K562 (cell line): ENCODE measurements around the gene DSCAM. TPM values are rescaled to one million over a fixed set of nuclear protein-coding genes. Genes with fewer than 3 reads are reported as not detected.

Source experiments
- ATAC-seq: fragments of 200-7000 bp; cut with Tn5 transposase; 3 replicates; pipeline ENCODE4 v1.9.1; 2020; ENCODE audit warnings: moderate library complexity
- BruUV-seq: library from RNA; stranded (reverse); fragments of 400-500 nt; replicated peaks from 2 replicates; lab custom pipeline; 2021; lab: Mats Ljungman, UMichigan
- CTCF ChIA-PET: fragments of 300-600 bp; formaldehyde crosslinking; extraction: SDS; loops from one replicate; lab custom pipeline; 2021; ENCODE audit warnings: low intra/inter-chr PET ratio; lab: Yijun Ruan, JAX
- POLR2A ChIA-PET: fragments of 300-600, 350-650 bp; sonication (Branson Sonifier 250); formaldehyde crosslinking; extraction: SDS; loops from one replicate; lab custom pipeline; 2021; ENCODE audit warnings: antibody characterized with exemption, inconsistent platforms; lab: Yijun Ruan, JAX
- DNase-seq, 4 experiments: peaks; one replicate each; pipeline versions ENCODE4 v3.0.0 to v3.0.0-alpha.2; 2011 to 2018; ENCODE audit warnings: low spot score in 3 of 4, mixed read lengths in 3 of 4; ENCODE audit errors: extremely low read depth in 1 of 4
- FAIRE-seq: peaks from 2 replicates; lab custom pipeline; 2011; peaks lifted over from hg19 to GRCh38; lab: Jason Lieb, UNC
- H2AFZ ChIP-seq: 2 replicates; pipeline ENCODE4 v1.6.0; 2011; ENCODE audit warnings: low read depth, low read length, control low read depth, inconsistent platforms
- H3K27ac ChIP-seq: fragments of 200-600 bp; 3 replicates; pipeline ENCODE4 v1.8.0; 2011; ENCODE audit warnings: low read depth, mild to moderate bottlenecking, control low read depth, inconsistent platforms, low read length, moderate library complexity, mixed read lengths; ENCODE audit errors: extremely low read depth
- H3K27me3 ChIP-seq, 2 experiments: fragments of 300-600 bp in 1 of 2; 2 replicates in 1 of 2; 3 replicates in 1 of 2; pipeline versions ENCODE4 v1.6.0 to v1.8.0; 2011; ENCODE audit warnings: inconsistent platforms in 2 of 2, low read length in 2 of 2, mild to moderate bottlenecking in 1 of 2, mixed read lengths in 1 of 2, moderate library complexity in 1 of 2; ENCODE audit not compliant: control insufficient read depth in 2 of 2, insufficient read depth in 2 of 2
- H3K36me3 ChIP-seq: fragments of 300-600 bp; 3 replicates; pipeline ENCODE4 v1.8.0; 2011; ENCODE audit warnings: mild to moderate bottlenecking, low read length, inconsistent platforms; ENCODE audit not compliant: control insufficient read depth, insufficient read depth
- H3K4me1 ChIP-seq, 2 experiments: fragments of 200-600 bp in 1 of 2; replicated peaks in 1 of 2; 2 replicates in 1 of 2; 3 replicates in 1 of 2; pipeline versions ENCODE4 v1.5.1 to v1.8.0; 2011; ENCODE audit warnings: inconsistent platforms in 2 of 2, low read length in 2 of 2, mild to moderate bottlenecking in 1 of 2, mixed read lengths in 1 of 2, moderate library complexity in 1 of 2; ENCODE audit not compliant: control insufficient read depth in 2 of 2, insufficient read depth in 2 of 2
- H3K4me2 ChIP-seq: 2 replicates; pipeline ENCODE4 v1.6.1; 2011; ENCODE audit warnings: low read length, control low read depth, inconsistent platforms, mixed read lengths; ENCODE audit not compliant: insufficient read depth
- H3K4me3 ChIP-seq: fragments of 200-600 bp; sonication (generic), shearing (Covaris generic); 2 replicates; pipeline ENCODE4 v1.5.1; 2016; ENCODE audit warnings: control low read depth, inconsistent platforms
- H3K79me2 ChIP-seq: fragments of 200-600 bp; 3 replicates; pipeline ENCODE4 v1.8.0; 2011; ENCODE audit warnings: low read length, inconsistent platforms; ENCODE audit not compliant: control insufficient read depth, insufficient read depth
- H3K9ac ChIP-seq, 2 experiments: 2 replicates each; pipeline versions ENCODE4 v1.6.0 to v1.6.1; 2011; ENCODE audit warnings: low read depth in 2 of 2, low read length in 2 of 2, control low read depth in 1 of 2, inconsistent platforms in 1 of 2, mild to moderate bottlenecking in 1 of 2, mixed read lengths in 1 of 2; ENCODE audit not compliant: insufficient read depth in 1 of 2
- H3K9me1 ChIP-seq: one replicate; pipeline ENCODE4 v1.6.0; 2011; ENCODE audit warnings: inconsistent platforms, mild to moderate bottlenecking, low read length, moderate library complexity; ENCODE audit not compliant: control insufficient read depth, insufficient read depth
- H3K9me3 ChIP-seq: replicated peaks from 2 replicates; pipeline ENCODE4 v1.5.1; 2011; ENCODE audit warnings: low read depth, low read length, inconsistent platforms; ENCODE audit not compliant: control insufficient read depth, insufficient read depth
- H4K20me1 ChIP-seq: replicated peaks from 2 replicates; pipeline ENCODE4 v1.6.1; 2011; ENCODE audit warnings: low read length, inconsistent platforms, mixed read lengths; ENCODE audit not compliant: control insufficient read depth, insufficient read depth
- ATF7 ChIP-seq: fragments of 450-650 bp; IDR thresholded peaks from 2 replicates; pipeline ENCODE4 v1.7.1; 2014; ENCODE audit warnings: mild to moderate bottlenecking, moderate library complexity
- CHCHD3 ChIP-seq: fragments of 250-450 bp; sonication (Bioruptor Pico); IDR thresholded peaks from 2 replicates; pipeline ENCODE4 v2.1.2; 2022; ENCODE audit warnings: mild to moderate bottlenecking
- FOSL1 ChIP-seq: fragments of 200-800 bp; sonication (Bioruptor generic); conservative IDR thresholded peaks from 2 replicates; pipeline ENCODE4 v1.6.1; 2016; ENCODE audit warnings: missing genetic modification characterization, missing compliant biosample characterization
- KDM4B ChIP-seq, 2 experiments: fragments of 450-650 bp in 1 of 2; sonication (generic) in 1 of 2; IDR thresholded peaks; 2 replicates each; pipeline ENCODE4 v1.6.1; 2016 to 2017; ENCODE audit warnings: borderline replicate concordance in 2 of 2, antibody characterized with exemption in 1 of 2, low read depth in 1 of 2, mild to moderate bottlenecking in 1 of 2
- KLF6 ChIP-seq: fragments of 250-450 bp; sonication (Bioruptor Pico); IDR thresholded peaks from 2 replicates; pipeline ENCODE4 v1.4.0; 2020; ENCODE audit warnings: mild to moderate bottlenecking, moderate library complexity, borderline replicate concordance
- SPI1 ChIP-seq: IDR thresholded peaks from 2 replicates; pipeline ENCODE4 v1.6.1; 2011; ENCODE audit warnings: low read depth, low read length, control low read depth, borderline replicate concordance
- ZNF583 ChIP-seq: fragments of 250-450 bp; sonication (Bioruptor Pico); IDR thresholded peaks from 2 replicates; pipeline ENCODE4 v1.4.0; 2020
- WGBS: fragments of 100-300 bp; shearing (Covaris generic); methylation state at CpG from one replicate; pipeline ENCODE4 v1.1.6; 2016; ENCODE audit warnings: low coverage, mixed read lengths; ENCODE audit not compliant: insufficient coverage; ENCODE audit errors: missing lambda C conversion rate; 5-methylcytosine and 5-hydroxymethylcytosine counted together
- in situ Hi-C: fragments of 300-500 bp; cut with MboI; formaldehyde crosslinking; loops from 4 replicates; pipeline ENCODE4 v1.15.0; 2018; ENCODE audit warnings: inconsistent platforms, mixed read lengths
- intact Hi-C: fragments of 100-400 bp; cut with micrococcal nuclease; formaldehyde crosslinking; loops from 2 replicates; pipeline ENCODE4 v1.14.2; 2022
- polyA plus RNA-seq, 8 experiments: library from polyadenylated mRNA; depleted of rRNA in 4 of 8; stranded (reverse) in 5 of 8; unstranded in 3 of 8; fragments of >200 nt; fragmentation: Nextera tagmentation in 2 of 8; fragmentation: Illumina TruSeq in 1 of 8; extraction: Ambion mirVana in 2 of 8; extraction: Trizol in 1 of 8; gene quantifications; 2 replicates each; pipeline versions ENCODE4 v1.2.1 to v1.2.3, GENCODE V29; 2011 to 2014; ENCODE audit warnings: inconsistent platforms in 1 of 8, missing spikeins in 1 of 8
- total RNA-seq, 7 experiments: library from RNA; depleted of rRNA in 6 of 7; stranded (reverse); fragments of >200 nt in 6 of 7; fragmentation: Illumina TruSeq in 2 of 7; extraction: Trizol in 2 of 7; gene quantifications; 2 replicates each; pipeline versions ENCODE4 v1.2.1 to v1.2.3, GENCODE V29; 2011 to 2021; ENCODE audit warnings: low replicate concordance in 1 of 7
- TF ChIP-seq, protein P1 (sequence below), 2 experiments: IDR thresholded peaks; 2 replicates each; pipeline ENCODE4 v1.6.1; 2011; ENCODE audit warnings: borderline replicate concordance in 1 of 2, control low read depth in 1 of 2, low read depth in 1 of 2, low read length in 1 of 2, mild to moderate bottlenecking in 1 of 2, mixed read lengths in 1 of 2, moderate library complexity in 1 of 2; ENCODE audit not compliant: insufficient read depth in 1 of 2, insufficient read length in 1 of 2, poor library complexity in 1 of 2, severe bottlenecking in 1 of 2; ENCODE audit errors: extremely low read depth in 1 of 2
- TF ChIP-seq, protein P2 (sequence below), 2 experiments: fragments of 450-650 bp; formaldehyde crosslinking in 1 of 2; IDR thresholded peaks; 2 replicates each; pipeline versions ENCODE4 v1.4.0 to v1.6.1; 2014 to 2020; ENCODE audit warnings: mild to moderate bottlenecking in 2 of 2, borderline replicate concordance in 1 of 2, low read depth in 1 of 2
- TF ChIP-seq, protein P3 (sequence below), 2 experiments: fragments of 450-650 bp in 1 of 2; sonication (generic) in 1 of 2; formaldehyde crosslinking in 1 of 2; IDR thresholded peaks in 1 of 2; conservative IDR thresholded peaks in 1 of 2; 2 replicates each; pipeline versions ENCODE4 v1.6.1 to v1.8.1; 2016 to 2023; ENCODE audit warnings: mild to moderate bottlenecking in 2 of 2, moderate library complexity in 2 of 2, inconsistent platforms in 1 of 2, missing genetic modification reagents in 1 of 2

The DSCAM gene
- total and polyA plus RNA-seq, 9 of the 15 experiments (the other 6 are each of a cell fraction or from before 2014, with no cell fraction given) = not detected

DNA sequence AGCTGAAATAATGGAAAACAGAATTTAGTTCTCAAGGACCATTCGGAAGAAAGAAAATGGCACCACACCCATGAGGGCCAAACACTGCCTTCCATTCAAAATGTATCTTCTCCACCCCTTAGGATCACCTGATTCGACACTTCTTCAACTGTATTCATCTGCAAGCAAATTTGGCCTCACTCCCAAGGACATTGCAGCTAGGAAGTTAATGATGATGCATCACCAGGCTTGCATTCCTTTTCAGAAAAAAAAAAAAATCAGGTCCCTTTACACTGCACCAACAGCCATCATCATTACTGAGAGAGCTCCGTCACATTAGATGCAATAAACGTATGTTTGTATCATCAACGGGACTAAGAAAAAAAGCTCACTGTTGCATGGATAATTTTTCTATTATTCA, 611.4 kb downstream of the DSCAM start:
- ChIA-PET CTCF (no interaction called here), POLR2A (no interaction called here)
- H3K4me3 ChIP-seq = no peak overlapping the region
- no peaks in the 10 kb centered on the region for H3K79me2 ChIP-seq
- no peaks in the 10 kb centered on the region for H3K36me3 ChIP-seq
- H4K20me1 ChIP-seq = no peaks in the 10 kb centered on the region
- H3K9me1 ChIP-seq = no peaks in the 10 kb centered on the region
- H3K27me3 ChIP-seq = no peaks in the 10 kb centered on the region
- BruUV-seq = no TSS peak
- ATAC-seq = no peak
- WGBS = under 1% methylated on average over 5 of the region's 5 CpGs
- no peak overlapping the region for H3K27ac ChIP-seq
- intact Hi-C loops (no loop called here), in situ Hi-C loops (no loop called here)
- no peak overlapping the region for H3K9ac ChIP-seq
- no peak overlapping the region for H3K4me2 ChIP-seq
- no peak for FAIRE-seq
- H2AFZ ChIP-seq = no peak overlapping the region
- DNase-seq = no peak
- no peaks in the 10 kb centered on the region; the same call in 1 of the 2 replicates for H3K9me3 ChIP-seq
- H3K4me1 ChIP-seq = no peaks in the 10 kb centered on the region
- no peak for TF ChIP-seq KDM4B (IDR thresholded peaks at IDR 0.05; ENCODE audit: borderline replicate concordance in 2 of 2, low read depth in 1 of 2)
- TF ChIP-seq KLF6 = no peak
- TF ChIP-seq, protein P1, sequence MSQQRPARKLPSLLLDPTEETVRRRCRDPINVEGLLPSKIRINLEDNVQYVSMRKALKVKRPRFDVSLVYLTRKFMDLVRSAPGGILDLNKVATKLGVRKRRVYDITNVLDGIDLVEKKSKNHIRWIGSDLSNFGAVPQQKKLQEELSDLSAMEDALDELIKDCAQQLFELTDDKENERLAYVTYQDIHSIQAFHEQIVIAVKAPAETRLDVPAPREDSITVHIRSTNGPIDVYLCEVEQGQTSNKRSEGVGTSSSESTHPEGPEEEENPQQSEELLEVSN (IDR thresholded peaks at IDR 0.05; ENCODE audit: borderline replicate concordance in 1 of 2, extremely low read depth in 1 of 2, insufficient read depth in 1 of 2, insufficient read length in 1 of 2, low read depth in 1 of 2, low read length in 1 of 2, poor library complexity in 1 of 2, severe bottlenecking in 1 of 2) = no peak
- TF ChIP-seq ZNF583 (CRISPR knock-in tag) = no peak
- TF ChIP-seq CHCHD3 (CRISPR knock-in tag) = no peak
- TF ChIP-seq, protein P2, sequence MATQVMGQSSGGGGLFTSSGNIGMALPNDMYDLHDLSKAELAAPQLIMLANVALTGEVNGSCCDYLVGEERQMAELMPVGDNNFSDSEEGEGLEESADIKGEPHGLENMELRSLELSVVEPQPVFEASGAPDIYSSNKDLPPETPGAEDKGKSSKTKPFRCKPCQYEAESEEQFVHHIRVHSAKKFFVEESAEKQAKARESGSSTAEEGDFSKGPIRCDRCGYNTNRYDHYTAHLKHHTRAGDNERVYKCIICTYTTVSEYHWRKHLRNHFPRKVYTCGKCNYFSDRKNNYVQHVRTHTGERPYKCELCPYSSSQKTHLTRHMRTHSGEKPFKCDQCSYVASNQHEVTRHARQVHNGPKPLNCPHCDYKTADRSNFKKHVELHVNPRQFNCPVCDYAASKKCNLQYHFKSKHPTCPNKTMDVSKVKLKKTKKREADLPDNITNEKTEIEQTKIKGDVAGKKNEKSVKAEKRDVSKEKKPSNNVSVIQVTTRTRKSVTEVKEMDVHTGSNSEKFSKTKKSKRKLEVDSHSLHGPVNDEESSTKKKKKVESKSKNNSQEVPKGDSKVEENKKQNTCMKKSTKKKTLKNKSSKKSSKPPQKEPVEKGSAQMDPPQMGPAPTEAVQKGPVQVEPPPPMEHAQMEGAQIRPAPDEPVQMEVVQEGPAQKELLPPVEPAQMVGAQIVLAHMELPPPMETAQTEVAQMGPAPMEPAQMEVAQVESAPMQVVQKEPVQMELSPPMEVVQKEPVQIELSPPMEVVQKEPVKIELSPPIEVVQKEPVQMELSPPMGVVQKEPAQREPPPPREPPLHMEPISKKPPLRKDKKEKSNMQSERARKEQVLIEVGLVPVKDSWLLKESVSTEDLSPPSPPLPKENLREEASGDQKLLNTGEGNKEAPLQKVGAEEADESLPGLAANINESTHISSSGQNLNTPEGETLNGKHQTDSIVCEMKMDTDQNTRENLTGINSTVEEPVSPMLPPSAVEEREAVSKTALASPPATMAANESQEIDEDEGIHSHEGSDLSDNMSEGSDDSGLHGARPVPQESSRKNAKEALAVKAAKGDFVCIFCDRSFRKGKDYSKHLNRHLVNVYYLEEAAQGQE (IDR thresholded peaks at IDR 0.05; ENCODE audit: borderline replicate concordance) = no peak
- TF ChIP-seq, protein P2 (CRISPR knock-in tag; IDR thresholded peaks at IDR 0.05; ENCODE audit: low read depth) = no peak
- no peak for TF ChIP-seq ATF7
- no peak for TF ChIP-seq SPI1
- TF ChIP-seq FOSL1 (tag) = no peak
- TF ChIP-seq, protein P3, sequence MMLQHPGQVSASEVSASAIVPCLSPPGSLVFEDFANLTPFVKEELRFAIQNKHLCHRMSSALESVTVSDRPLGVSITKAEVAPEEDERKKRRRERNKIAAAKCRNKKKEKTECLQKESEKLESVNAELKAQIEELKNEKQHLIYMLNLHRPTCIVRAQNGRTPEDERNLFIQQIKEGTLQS (IDR thresholded peaks at IDR 0.05) = no peak
- TF ChIP-seq, protein P3 (CRISPR knock-in tag; conservative IDR thresholded peaks at IDR 0.05) = no peak
